K562 (cell line): ENCODE data around the gene SYF2. TPM values are rescaled to one million over a fixed set of nuclear protein-coding genes. Genes with fewer than 3 reads are reported as not detected.

ENCODE experiments used
- CCAR2 ChIP-seq: fragments of 200-400 bp; formaldehyde crosslinking; IDR thresholded peaks from 2 replicates; pipeline ENCODE4 v1.6.1; 2017; ENCODE audit warnings: mild to moderate bottlenecking, low read depth, low read length
- CHAMP1 ChIP-seq: fragments of 450-650 bp; IDR thresholded peaks from 2 replicates; pipeline ENCODE4 v1.6.1; 2016; ENCODE audit warnings: mild to moderate bottlenecking
- HCFC1 ChIP-seq: IDR thresholded peaks from 2 replicates; pipeline ENCODE4 v1.6.1; 2012; ENCODE audit warnings: low read depth, low read length, improper control_type of control experiment
- KLF16 ChIP-seq: IDR thresholded peaks from 2 replicates; pipeline ENCODE4 v1.6.1; 2016; ENCODE audit warnings: antibody characterized with exemption
- MCM7 ChIP-seq, 2 experiments: fragments of 450-650 bp; IDR thresholded peaks; 2 replicates each; pipeline ENCODE4 v1.6.1; 2016 to 2018
- PTRF ChIP-seq: fragments of 450-650 bp; IDR thresholded peaks from 2 replicates; pipeline ENCODE4 v1.6.1; 2016; ENCODE audit warnings: mild to moderate bottlenecking, missing genetic modification characterization, missing compliant biosample characterization
- ZHX1 ChIP-seq: fragments of 150-350 bp; conservative IDR thresholded peaks from 2 replicates; pipeline ENCODE4 v1.6.1; 2014; ENCODE audit warnings: low read length
- ZNF23 ChIP-seq: fragments of 250-450 bp; sonication (Bioruptor Pico); IDR thresholded peaks from 2 replicates; pipeline ENCODE4 v1.4.0; 2020; ENCODE audit warnings: mild to moderate bottlenecking
- polyA plus RNA-seq, 8 experiments: library from polyadenylated mRNA; depleted of rRNA in 4 of 8; stranded (reverse) in 5 of 8; unstranded in 3 of 8; fragments of >200 nt; fragmentation: Nextera tagmentation in 2 of 8; fragmentation: Illumina TruSeq in 1 of 8; extraction: Ambion mirVana in 2 of 8; extraction: Trizol in 1 of 8; gene quantifications; 2 replicates each; pipeline versions ENCODE4 v1.2.1 to v1.2.3, GENCODE V29; 2011 to 2014; ENCODE audit warnings: inconsistent platforms in 1 of 8, missing spikeins in 1 of 8
- total RNA-seq, 7 experiments: library from RNA; depleted of rRNA in 6 of 7; stranded (reverse); fragments of >200 nt in 6 of 7; fragmentation: Illumina TruSeq in 2 of 7; extraction: Trizol in 2 of 7; gene quantifications; 2 replicates each; pipeline versions ENCODE4 v1.2.1 to v1.2.3, GENCODE V29; 2011 to 2021; ENCODE audit warnings: low replicate concordance in 1 of 7
- TF ChIP-seq, protein P1 (sequence below), 2 experiments: fragments of 250-450 bp in 1 of 2; fragments of 450-650 bp in 1 of 2; sonication (Bioruptor Pico) in 1 of 2; IDR thresholded peaks; 2 replicates each; pipeline versions ENCODE4 v1.6.1 to v1.8.0; 2016 to 2021; ENCODE audit warnings: mild to moderate bottlenecking in 2 of 2, moderate library complexity in 2 of 2, missing compliant biosample characterization in 1 of 2, missing genetic modification characterization in 1 of 2
- TF ChIP-seq, protein P2 (sequence below): fragments of 450-650 bp; IDR thresholded peaks from 2 replicates; pipeline ENCODE4 v1.6.1; 2016; ENCODE audit warnings: low read depth

The SYF2 gene
- total and polyA plus RNA-seq, 9 of the 15 experiments (the other 6 are each of a cell fraction or from before 2014, with no cell fraction given): 20.9 to 69.0 (median 43.2) TPM

DNA sequence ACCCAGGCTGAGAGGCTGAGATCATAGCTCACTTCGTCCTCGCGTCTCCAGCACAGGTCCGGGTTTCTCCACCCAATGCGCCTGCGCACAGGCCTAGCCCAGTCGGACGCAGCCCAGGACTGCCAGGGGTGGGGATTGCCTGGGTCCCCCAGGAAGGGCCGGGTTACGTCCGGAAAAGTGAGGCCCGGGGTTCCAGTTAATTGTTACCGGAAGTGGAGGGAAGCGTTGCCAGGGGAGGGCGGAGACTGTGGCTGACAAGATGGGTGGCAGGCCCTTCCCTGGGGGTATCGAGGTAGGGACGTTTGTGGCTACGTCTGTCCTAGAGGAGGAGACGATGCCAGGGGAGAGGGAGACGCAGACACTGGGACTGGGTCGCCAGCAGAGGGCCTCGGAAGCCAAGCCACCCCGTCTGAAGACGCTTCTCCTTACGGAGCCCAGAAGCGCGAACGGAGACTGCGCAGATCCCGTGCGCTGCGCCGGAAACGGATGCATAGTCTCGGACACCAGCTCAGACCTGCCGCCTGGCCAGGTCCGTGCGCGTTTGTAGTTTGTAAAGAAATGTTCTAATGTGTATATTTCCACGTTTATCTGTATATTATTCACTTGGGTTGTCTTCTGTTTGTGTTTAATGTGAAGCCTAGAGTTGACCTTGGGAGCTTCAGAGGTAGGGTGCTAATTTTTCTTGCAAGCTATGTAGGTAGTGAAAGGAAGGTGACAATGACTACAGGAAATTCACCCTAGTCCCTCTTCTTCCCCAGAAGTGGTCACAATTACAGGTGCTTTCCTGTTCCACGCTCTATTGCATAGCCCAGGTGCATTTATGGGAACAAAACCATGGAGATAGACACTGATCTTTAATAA lies 7.6 kb upstream of the SYF2 start (continued):
- TF ChIP-seq CHAMP1 (peak; percentile 48; the same call in 1 of the 2 replicates), KLF16 (no peak), ZHX1 (0 out of 2 replicates have a peak, but pooled peaks have one; percentile 28), ZNF23 (CRISPR knock-in tag) (no peak), CCAR2 (no peak), HCFC1 (0 out of 2 replicates have a peak, but pooled peaks have one; percentile 56), PTRF (tag) (no peak), MCM7 (IDR thresholded peaks at IDR 0.05) (no peak)
- TF ChIP-seq, protein P1, sequence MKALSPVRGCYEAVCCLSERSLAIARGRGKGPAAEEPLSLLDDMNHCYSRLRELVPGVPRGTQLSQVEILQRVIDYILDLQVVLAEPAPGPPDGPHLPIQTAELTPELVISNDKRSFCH (CRISPR knock-in tag; IDR thresholded peaks at IDR 0.05): no peak
- TF ChIP-seq, protein P1 (tag; IDR thresholded peaks at IDR 0.05): peak; percentile 74
- TF ChIP-seq, protein P2, sequence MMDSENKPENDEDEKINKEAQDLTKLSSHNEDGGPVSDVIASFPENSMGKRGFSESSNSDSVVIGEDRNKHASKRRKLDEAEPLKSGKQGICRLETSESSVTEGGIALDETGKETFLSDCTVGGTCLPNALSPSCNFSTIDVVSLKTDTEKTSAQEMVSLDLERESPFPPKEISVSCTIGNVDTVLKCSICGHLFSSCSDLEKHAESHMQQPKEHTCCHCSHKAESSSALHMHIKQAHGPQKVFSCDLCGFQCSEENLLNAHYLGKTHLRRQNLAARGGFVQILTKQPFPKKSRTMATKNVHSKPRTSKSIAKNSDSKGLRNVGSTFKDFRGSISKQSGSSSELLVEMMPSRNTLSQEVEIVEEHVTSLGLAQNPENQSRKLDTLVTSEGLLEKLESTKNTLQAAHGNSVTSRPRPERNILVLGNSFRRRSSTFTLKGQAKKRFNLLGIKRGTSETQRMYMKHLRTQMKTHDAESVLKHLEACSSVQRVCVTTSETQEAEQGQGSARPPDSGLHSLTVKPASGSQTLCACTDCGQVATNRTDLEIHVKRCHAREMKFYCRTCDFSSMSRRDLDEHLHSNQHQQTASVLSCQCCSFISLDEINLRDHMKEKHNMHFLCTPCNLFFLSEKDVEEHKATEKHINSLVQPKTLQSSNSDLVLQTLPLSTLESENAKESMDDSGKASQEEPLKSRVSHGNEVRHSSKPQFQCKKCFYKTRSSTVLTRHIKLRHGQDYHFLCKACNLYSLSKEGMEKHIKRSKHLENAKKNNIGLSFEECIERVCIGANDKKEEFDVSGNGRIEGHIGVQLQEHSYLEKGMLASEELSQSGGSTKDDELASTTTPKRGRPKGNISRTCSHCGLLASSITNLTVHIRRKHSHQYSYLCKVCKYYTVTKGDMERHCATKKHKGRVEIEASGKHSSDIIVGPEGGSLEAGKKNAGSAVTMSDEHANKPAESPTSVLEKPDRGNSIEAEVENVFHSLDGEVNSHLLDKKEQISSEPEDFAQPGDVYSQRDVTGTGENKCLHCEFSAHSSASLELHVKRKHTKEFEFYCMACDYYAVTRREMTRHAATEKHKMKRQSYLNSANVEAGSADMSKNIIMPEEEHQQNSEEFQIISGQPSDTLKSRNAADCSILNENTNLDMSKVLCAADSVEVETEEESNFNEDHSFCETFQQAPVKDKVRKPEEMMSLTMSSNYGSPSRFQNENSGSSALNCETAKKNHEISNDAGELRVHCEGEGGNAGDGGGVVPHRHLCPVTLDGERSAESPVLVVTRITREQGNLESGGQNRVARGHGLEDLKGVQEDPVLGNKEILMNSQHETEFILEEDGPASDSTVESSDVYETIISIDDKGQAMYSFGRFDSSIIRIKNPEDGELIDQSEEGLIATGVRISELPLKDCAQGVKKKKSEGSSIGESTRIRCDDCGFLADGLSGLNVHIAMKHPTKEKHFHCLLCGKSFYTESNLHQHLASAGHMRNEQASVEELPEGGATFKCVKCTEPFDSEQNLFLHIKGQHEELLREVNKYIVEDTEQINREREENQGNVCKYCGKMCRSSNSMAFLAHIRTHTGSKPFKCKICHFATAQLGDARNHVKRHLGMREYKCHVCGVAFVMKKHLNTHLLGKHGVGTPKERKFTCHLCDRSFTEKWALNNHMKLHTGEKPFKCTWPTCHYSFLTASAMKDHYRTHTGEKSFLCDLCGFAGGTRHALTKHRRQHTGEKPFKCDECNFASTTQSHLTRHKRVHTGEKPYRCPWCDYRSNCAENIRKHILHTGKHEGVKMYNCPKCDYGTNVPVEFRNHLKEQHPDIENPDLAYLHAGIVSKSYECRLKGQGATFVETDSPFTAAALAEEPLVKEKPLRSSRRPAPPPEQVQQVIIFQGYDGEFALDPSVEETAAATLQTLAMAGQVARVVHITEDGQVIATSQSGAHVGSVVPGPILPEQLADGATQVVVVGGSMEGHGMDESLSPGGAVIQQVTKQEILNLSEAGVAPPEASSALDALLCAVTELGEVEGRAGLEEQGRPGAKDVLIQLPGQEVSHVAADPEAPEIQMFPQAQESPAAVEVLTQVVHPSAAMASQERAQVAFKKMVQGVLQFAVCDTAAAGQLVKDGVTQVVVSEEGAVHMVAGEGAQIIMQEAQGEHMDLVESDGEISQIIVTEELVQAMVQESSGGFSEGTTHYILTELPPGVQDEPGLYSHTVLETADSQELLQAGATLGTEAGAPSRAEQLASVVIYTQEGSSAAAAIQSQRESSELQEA: no peak
